Measurements from ENCODE around the gene PCSK4.

GRCh38 chr19:1470055-1470304 lies 20.2 kb downstream of the PCSK4 start:
- no peak for TF ChIP-seq ZNF436 (CRISPR knock-in tag; IDR thresholded peaks at IDR 0.05)
- TF ChIP-seq PRDM10 (IDR thresholded peaks at IDR 0.05; ENCODE audit: partially characterized antibody): no peak
- no peak for TF ChIP-seq NFYB (IDR thresholded peaks at IDR 0.05; ENCODE audit: extremely low read depth, insufficient read length)
- TF ChIP-seq SIRT6 (IDR thresholded peaks at IDR 0.05; ENCODE audit: low read depth, low read length): no peak
- TF ChIP-seq RBBP5 (IDR thresholded peaks at IDR 0.05; ENCODE audit: borderline replicate concordance, insufficient read depth, low read length, poor library complexity, severe bottlenecking): no peak
- TF ChIP-seq CREB1 (IDR thresholded peaks at IDR 0.05): no peak
- TF ChIP-seq CREB1 (CRISPR knock-in tag; IDR thresholded peaks at IDR 0.05): no peak
- TF ChIP-seq SMAD1 (IDR thresholded peaks at IDR 0.05; ENCODE audit: low read depth, low read length, partially characterized antibody): no peak
- no peak for TF ChIP-seq EZH2 (IDR thresholded peaks at IDR 0.05; ENCODE audit: borderline replicate concordance, low read depth, low read length)
- no peak for TF ChIP-seq ZBTB34 (CRISPR knock-in tag; IDR thresholded peaks at IDR 0.05)
- TF ChIP-seq RAD21 (CRISPR knock-in tag; conservative IDR thresholded peaks at IDR 0.05 in 1 of 2, IDR thresholded peaks at IDR 0.05 in 1 of 2): no peak
- TF ChIP-seq POLR2A (conservative IDR thresholded peaks at IDR 0.05): no peak
- no peak for TF ChIP-seq MAX (CRISPR knock-in tag; IDR thresholded peaks at IDR 0.05)
- no peak for TF ChIP-seq RBM17 (IDR thresholded peaks at IDR 0.05; ENCODE audit: borderline replicate concordance, low read depth, low read length)
